Kidney (tissue), 14 donors: ENCODE data around the gene FN1. TPM values are rescaled to one million over a fixed set of nuclear protein-coding genes. Genes with fewer than 3 reads are reported as not detected.

Experiments used
- DNase-seq, 5 donors: peaks; one replicate each; pipeline ENCODE4 v3.0.0-alpha.2; 2013 to 2020
- FAIRE-seq: peaks from 2 replicates; lab custom pipeline; 2012; peaks lifted over from hg19 to GRCh38; lab: Jason Lieb, UNC
- H3K27ac ChIP-seq, 2 donors: one replicate each; pipeline ENCODE4 v1.7.0; 2013; ENCODE audit warnings: low read depth in 2 of 2, low read length in 2 of 2, inconsistent platforms in 1 of 2
- H3K27me3 ChIP-seq: one replicate; pipeline ENCODE4 v1.7.1; 2013; ENCODE audit warnings: low read length, inconsistent platforms; ENCODE audit not compliant: control insufficient read depth, insufficient read depth
- H3K36me3 ChIP-seq, 3 donors: one replicate each; pipeline versions ENCODE4 v1.7.0 to v1.7.1; 2013; ENCODE audit warnings: low read length in 3 of 3, control low read depth in 1 of 3, inconsistent platforms in 1 of 3; ENCODE audit not compliant: insufficient read depth in 3 of 3, control insufficient read depth in 2 of 3
- H3K4me1 ChIP-seq, 3 donors: one replicate each; pipeline versions ENCODE4 v1.7.0 to v1.7.1; 2013; ENCODE audit warnings: low read length in 3 of 3, inconsistent platforms in 1 of 3, low read depth in 1 of 3; ENCODE audit not compliant: control insufficient read depth in 2 of 3, insufficient read depth in 2 of 3
- H3K4me3 ChIP-seq, 3 donors: one replicate each; pipeline versions ENCODE4 v1.7.0 to v1.8.1; 2013; ENCODE audit warnings: low read length in 3 of 3, control low read depth in 1 of 3, inconsistent platforms in 1 of 3
- H3K9ac ChIP-seq, 3 donors: one replicate each; pipeline versions ENCODE4 v1.7.0 to v1.7.1; 2013; ENCODE audit warnings: low read length in 3 of 3, control low read depth in 1 of 3, inconsistent platforms in 1 of 3
- H3K9me3 ChIP-seq, 3 donors: one replicate each; pipeline versions ENCODE4 v1.7.0 to v1.7.1; 2013; ENCODE audit warnings: low read length in 3 of 3, control low read depth in 1 of 3, inconsistent platforms in 1 of 3; ENCODE audit not compliant: control insufficient read depth in 2 of 3, insufficient read depth in 1 of 3
- CTCF ChIP-seq: IDR thresholded peaks from 3 replicates; pipeline ENCODE4 v1.5.1; 2012; ENCODE audit warnings: mild to moderate bottlenecking, moderate library complexity, borderline replicate concordance; ENCODE audit not compliant: insufficient read depth; ENCODE audit errors: extremely low read depth
- intact Hi-C: fragments of 100-400 bp; cut with DNase I; formaldehyde crosslinking; loops from one replicate; pipeline ENCODE4 v1.11.1; 2022
- polyA plus RNA-seq: library from polyadenylated mRNA; stranded (reverse); fragments of 350-450 nt; fragmentation: Illumina TruSeq; extraction: RNeasy Lipid Tissue Mini Kit (QIAGEN cat#74804); gene quantifications from one replicate; pipeline ENCODE4 v1.2.3, GENCODE V29; 2014; ENCODE audit warnings: low read depth, low replicate concordance; ENCODE audit not compliant: insufficient read depth
- total RNA-seq: library from RNA; stranded (reverse); fragmentation: NEBNext Ultra II Directional; extraction: Animal tissue kit (Norgen Biotek cat#: 25700); gene quantifications from one replicate; pipeline ENCODE4 v1.2.1, GENCODE V29; 2021
- donor health status: control.
- donor health status: control.
- donor health status: control.
- donor health status: control.
- donor health status: control.
- donor health status: DM: yes; HTN: yes; CAD: no.
- donor health status: Normal renal cell carcinoma (clear cell type).

FN1 gene
- total and polyA plus RNA-seq, 2 donors from 2014 or later, result 92.1 to 289 TPM

GRCh38 chr2:215447673-215448081 lies 11.8 kb upstream of the FN1 start:
- DNase-seq (no peak), FAIRE-seq (no peak)
- TF ChIP-seq CTCF, result no peak
- Histone ChIP-seq H3K27ac (no peak overlapping the region), H3K4me1 (no peaks in the 10 kb centered on the region), H3K9ac (no peak overlapping the region), H3K4me3 (no peak overlapping the region), H3K36me3 (no peaks in the 10 kb centered on the region), H3K27me3 (no peaks in the 10 kb centered on the region), H3K9me3 (no peaks in the 10 kb centered on the region)
- intact Hi-C loops, result no loop called here

- no peaks in the 10 kb centered on the region for H3K9me3 ChIP-seq
- FAIRE-seq (no peak), DNase-seq (no peak)
- TF ChIP-seq CTCF, result no peak
- no peak overlapping the region for H3K9ac ChIP-seq
- H3K27ac ChIP-seq, result no peak overlapping the region
- H3K4me1 ChIP-seq, result no peaks in the 10 kb centered on the region
- no peaks in the 10 kb centered on the region for H3K27me3 ChIP-seq
- H3K4me3 ChIP-seq, result no peak overlapping the region
- H3K36me3 ChIP-seq, result no peaks in the 10 kb centered on the region
- intact Hi-C loops, result no loop called here
Observed at GRCh38 chr2:215447056-215447455, 11.2 kb upstream of the FN1 start.

- Histone ChIP-seq H3K4me3 (no peak overlapping the region), H3K9ac (no peak overlapping the region), H3K4me1 (no peaks in the 10 kb centered on the region), H3K27me3 (no peaks in the 10 kb centered on the region), H3K9me3 (no peaks in the 10 kb centered on the region), H3K27ac (no peak overlapping the region), H3K36me3 (no peaks in the 10 kb centered on the region)
- no peak for TF ChIP-seq CTCF
- intact Hi-C loops, result no loop called here
- FAIRE-seq (no peak), DNase-seq (no peak)
Observed at GRCh38 chr2:215442401-215442787, 6.5 kb upstream of the FN1 start.
